ENCODE data around the gene ADAMTS20.

ADAMTS20 gene

DNA sequence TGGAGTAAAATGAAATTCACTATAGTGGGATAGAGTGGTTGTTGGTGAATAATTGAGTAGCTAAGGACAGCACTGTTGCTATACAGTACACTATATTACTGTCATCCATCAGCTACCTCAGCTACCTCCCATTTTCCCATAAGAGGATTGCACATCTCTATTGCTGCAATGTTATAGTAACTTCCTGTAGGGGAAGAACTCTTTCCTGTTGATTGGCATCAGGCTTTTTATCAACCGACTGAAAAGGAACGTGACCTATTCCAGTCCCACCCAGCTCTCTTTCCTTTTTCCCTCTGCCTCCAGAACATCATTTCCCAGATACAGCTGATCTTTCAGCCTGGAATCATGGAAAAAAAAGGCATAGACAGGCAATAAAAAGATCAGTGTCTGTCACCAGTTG, 117.4 kb downstream of the ADAMTS20 start:
- no peaks in the 10 kb centered on the region for H3K4me1 ChIP-seq (ENCODE audit: control insufficient read depth in 1 of 2, insufficient read depth in 2 of 2, low read length in 2 of 2)
- H3K27me3 ChIP-seq (ENCODE audit: control insufficient read depth in 1 of 2, insufficient read depth in 2 of 2, low read length in 2 of 2) = no peaks in the 10 kb centered on the region
- H3K36me3 ChIP-seq (ENCODE audit: control insufficient read depth in 1 of 2, insufficient read depth in 2 of 2, low read length in 2 of 2) = no peaks in the 10 kb centered on the region
- H3K9me3 ChIP-seq (ENCODE audit: control insufficient read depth in 1 of 2, low read length in 2 of 2) = no peaks in the 10 kb centered on the region
- no peak overlapping the region for H3K4me3 ChIP-seq (ENCODE audit: low read depth in 1 of 2, low read length in 2 of 2)
- no peak overlapping the region for H3K27ac ChIP-seq (ENCODE audit: low read depth, low read length)
- no peak overlapping the region for H3K9ac ChIP-seq (ENCODE audit: low read depth in 1 of 2, low read length in 2 of 2)

GRCh38 chr12:43428088-43428600, 123.9 kb downstream of the ADAMTS20 start:
- no peaks in the 10 kb centered on the region for H3K9me3 ChIP-seq (ENCODE audit: control insufficient read depth in 1 of 2, low read length in 2 of 2)

DNA sequence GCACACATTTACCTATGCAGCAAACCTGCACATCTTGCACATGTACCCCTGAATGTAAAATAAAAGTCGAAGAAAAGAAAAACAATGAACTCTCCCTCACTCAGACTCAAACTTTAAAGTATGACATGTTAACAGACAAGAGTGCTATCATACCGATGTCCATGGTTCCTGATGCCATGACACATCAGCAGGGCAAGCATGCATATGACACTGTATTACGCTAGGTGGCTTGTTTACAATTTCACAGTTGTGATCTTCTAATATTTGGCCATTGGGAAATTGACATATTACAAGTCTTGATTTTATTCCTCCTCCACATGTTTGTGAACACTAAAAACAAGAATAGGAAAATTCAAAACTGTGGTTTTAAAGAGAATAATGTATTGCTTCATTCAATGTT, 126.6 kb downstream of the ADAMTS20 start:
- H3K4me1 ChIP-seq (ENCODE audit: control insufficient read depth in 1 of 2, insufficient read depth in 2 of 2, low read length in 2 of 2) = no peaks in the 10 kb centered on the region
- no peaks in the 10 kb centered on the region for H3K27me3 ChIP-seq (ENCODE audit: control insufficient read depth in 1 of 2, insufficient read depth in 2 of 2, low read length in 2 of 2)
- no peak overlapping the region for H3K4me3 ChIP-seq (ENCODE audit: low read depth in 1 of 2, low read length in 2 of 2)
- H3K9ac ChIP-seq (ENCODE audit: low read depth in 1 of 2, low read length in 2 of 2) = no peak overlapping the region
- H3K9me3 ChIP-seq (ENCODE audit: control insufficient read depth in 1 of 2, low read length in 2 of 2) = no peaks in the 10 kb centered on the region
- no peaks in the 10 kb centered on the region for H3K36me3 ChIP-seq (ENCODE audit: control insufficient read depth in 1 of 2, insufficient read depth in 2 of 2, low read length in 2 of 2)
- no peak overlapping the region for H3K27ac ChIP-seq (ENCODE audit: low read depth, low read length)

More at GRCh38 chr12:43428088-43428600, 123.9 kb downstream of the ADAMTS20 start:
- Histone ChIP-seq H3K4me3 (ENCODE audit: low read depth in 1 of 2, low read length in 2 of 2) (no peak overlapping the region), H3K4me1 (ENCODE audit: control insufficient read depth in 1 of 2, insufficient read depth in 2 of 2, low read length in 2 of 2) (no peaks in the 10 kb centered on the region), H3K9ac (ENCODE audit: low read depth in 1 of 2, low read length in 2 of 2) (no peak overlapping the region), H3K27ac (ENCODE audit: low read depth, low read length) (no peak overlapping the region), H3K27me3 (ENCODE audit: control insufficient read depth in 1 of 2, insufficient read depth in 2 of 2, low read length in 2 of 2) (no peaks in the 10 kb centered on the region), H3K36me3 (ENCODE audit: control insufficient read depth in 1 of 2, insufficient read depth in 2 of 2, low read length in 2 of 2) (no peaks in the 10 kb centered on the region)

DNA sequence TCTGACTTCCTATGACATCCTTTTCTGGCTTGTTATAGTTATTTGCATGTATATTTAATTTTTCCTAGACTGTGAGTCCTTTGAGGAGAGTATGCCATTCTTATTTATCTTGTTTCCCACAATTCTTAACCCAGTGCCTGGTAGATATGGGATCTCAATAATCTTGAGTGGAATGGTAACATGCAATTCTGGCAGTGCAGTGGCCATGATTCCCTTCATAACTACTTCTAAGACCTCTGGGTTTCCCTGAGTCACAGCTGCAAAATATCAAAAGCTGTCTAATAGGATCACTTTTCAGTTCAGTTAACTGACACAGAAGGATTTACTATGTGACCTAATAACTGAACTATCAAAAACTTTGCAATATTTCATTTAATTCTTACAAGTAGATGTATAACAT, 135.0 kb downstream of the ADAMTS20 start:
- H3K4me1 ChIP-seq (ENCODE audit: control insufficient read depth in 1 of 2, insufficient read depth in 2 of 2, low read length in 2 of 2) = no peaks in the 10 kb centered on the region
- H3K9ac ChIP-seq (ENCODE audit: low read depth in 1 of 2, low read length in 2 of 2) = no peak overlapping the region
- no peaks in the 10 kb centered on the region for H3K9me3 ChIP-seq (ENCODE audit: control insufficient read depth in 1 of 2, low read length in 2 of 2)
- no peaks in the 10 kb centered on the region for H3K27me3 ChIP-seq (ENCODE audit: control insufficient read depth in 1 of 2, insufficient read depth in 2 of 2, low read length in 2 of 2)
- H3K36me3 ChIP-seq (ENCODE audit: control insufficient read depth in 1 of 2, insufficient read depth in 2 of 2, low read length in 2 of 2) = no peaks in the 10 kb centered on the region
- H3K27ac ChIP-seq (ENCODE audit: low read depth, low read length) = no peak overlapping the region
- no peak overlapping the region for H3K4me3 ChIP-seq (ENCODE audit: low read depth in 1 of 2, low read length in 2 of 2)

GRCh38 chr12:43407816-43408645, 144.0 kb downstream of the ADAMTS20 start:
- H3K27ac ChIP-seq (ENCODE audit: low read depth, low read length) = no peak overlapping the region
- H3K4me1 ChIP-seq (ENCODE audit: control insufficient read depth in 1 of 2, insufficient read depth in 2 of 2, low read length in 2 of 2) = no peaks in the 10 kb centered on the region
- no peaks in the 10 kb centered on the region for H3K36me3 ChIP-seq (ENCODE audit: control insufficient read depth in 1 of 2, insufficient read depth in 2 of 2, low read length in 2 of 2)
- H3K9ac ChIP-seq (ENCODE audit: low read depth in 1 of 2, low read length in 2 of 2) = no peak overlapping the region
- no peaks in the 10 kb centered on the region for H3K9me3 ChIP-seq (ENCODE audit: control insufficient read depth in 1 of 2, low read length in 2 of 2)
- H3K4me3 ChIP-seq (ENCODE audit: low read depth in 1 of 2, low read length in 2 of 2) = no peak overlapping the region
- no peaks in the 10 kb centered on the region for H3K27me3 ChIP-seq (ENCODE audit: control insufficient read depth in 1 of 2, insufficient read depth in 2 of 2, low read length in 2 of 2)

GRCh38 chr12:43406801-43407200, 145.2 kb downstream of the ADAMTS20 start:
- Histone ChIP-seq H3K27ac (ENCODE audit: low read depth, low read length) (no peak overlapping the region), H3K4me3 (ENCODE audit: low read depth in 1 of 2, low read length in 2 of 2) (no peak overlapping the region), H3K36me3 (ENCODE audit: control insufficient read depth in 1 of 2, insufficient read depth in 2 of 2, low read length in 2 of 2) (no peaks in the 10 kb centered on the region), H3K9ac (ENCODE audit: low read depth in 1 of 2, low read length in 2 of 2) (no peak overlapping the region), H3K4me1 (ENCODE audit: control insufficient read depth in 1 of 2, insufficient read depth in 2 of 2, low read length in 2 of 2) (no peaks in the 10 kb centered on the region), H3K9me3 (ENCODE audit: control insufficient read depth in 1 of 2, low read length in 2 of 2) (no peaks in the 10 kb centered on the region), H3K27me3 (ENCODE audit: control insufficient read depth in 1 of 2, insufficient read depth in 2 of 2, low read length in 2 of 2) (no peaks in the 10 kb centered on the region)

DNA sequence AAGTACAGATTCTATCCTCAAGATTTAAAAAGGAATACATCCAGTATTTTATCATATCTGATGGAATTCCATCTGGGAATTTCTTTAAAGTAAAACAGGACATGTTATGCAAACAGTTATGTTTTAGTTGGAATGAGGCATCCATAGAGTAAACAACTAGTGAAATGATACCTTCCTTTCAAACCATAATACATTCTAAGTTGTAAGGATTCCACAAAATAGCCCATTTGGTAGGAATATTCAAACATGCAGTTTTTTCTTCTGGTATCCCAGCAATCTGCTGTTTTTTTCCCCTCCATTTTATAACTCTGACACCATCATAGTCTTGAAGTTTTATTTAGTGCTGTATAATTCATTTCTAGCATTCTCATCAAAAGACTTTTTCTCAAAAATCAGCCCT, 149.6 kb downstream of the ADAMTS20 start:
- no peaks in the 10 kb centered on the region for H3K9me3 ChIP-seq (ENCODE audit: control insufficient read depth in 1 of 2, low read length in 2 of 2)
- H3K27ac ChIP-seq (ENCODE audit: low read depth, low read length) = no peak overlapping the region
- no peaks in the 10 kb centered on the region for H3K4me1 ChIP-seq (ENCODE audit: control insufficient read depth in 1 of 2, insufficient read depth in 2 of 2, low read length in 2 of 2)
- no peak overlapping the region for H3K9ac ChIP-seq (ENCODE audit: low read depth in 1 of 2, low read length in 2 of 2)
- H3K27me3 ChIP-seq (ENCODE audit: control insufficient read depth in 1 of 2, insufficient read depth in 2 of 2, low read length in 2 of 2) = no peaks in the 10 kb centered on the region
- no peaks in the 10 kb centered on the region for H3K36me3 ChIP-seq (ENCODE audit: control insufficient read depth in 1 of 2, insufficient read depth in 2 of 2, low read length in 2 of 2)
- H3K4me3 ChIP-seq (ENCODE audit: low read depth in 1 of 2, low read length in 2 of 2) = no peak overlapping the region

DNA sequence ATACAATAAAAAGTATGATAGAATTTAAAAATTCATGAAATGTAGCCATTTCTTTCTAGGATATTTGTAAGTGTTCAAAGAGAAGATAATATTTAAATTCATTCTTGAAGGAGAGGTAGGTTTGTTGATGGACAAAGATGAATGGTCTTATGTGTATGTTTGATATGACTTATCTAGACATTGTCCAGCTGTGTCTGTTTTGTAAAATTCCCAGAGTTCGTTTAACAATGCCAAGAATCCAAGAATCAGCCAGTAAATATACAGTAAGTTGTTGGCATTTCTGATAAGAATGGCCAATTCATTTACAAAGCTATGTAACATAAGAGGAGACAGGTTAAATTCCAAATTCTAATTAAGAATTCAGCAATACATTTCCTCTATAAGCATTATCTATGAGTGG, 150.9 kb downstream of the ADAMTS20 start:
- Histone ChIP-seq H3K4me3 (ENCODE audit: low read depth in 1 of 2, low read length in 2 of 2) (no peak overlapping the region), H3K9me3 (ENCODE audit: control insufficient read depth in 1 of 2, low read length in 2 of 2) (no peaks in the 10 kb centered on the region), H3K4me1 (ENCODE audit: control insufficient read depth in 1 of 2, insufficient read depth in 2 of 2, low read length in 2 of 2) (no peaks in the 10 kb centered on the region), H3K36me3 (ENCODE audit: control insufficient read depth in 1 of 2, insufficient read depth in 2 of 2, low read length in 2 of 2) (no peaks in the 10 kb centered on the region), H3K27me3 (ENCODE audit: control insufficient read depth in 1 of 2, insufficient read depth in 2 of 2, low read length in 2 of 2) (no peaks in the 10 kb centered on the region), H3K9ac (ENCODE audit: low read depth in 1 of 2, low read length in 2 of 2) (no peak overlapping the region), H3K27ac (ENCODE audit: low read depth, low read length) (no peak overlapping the region)

DNA sequence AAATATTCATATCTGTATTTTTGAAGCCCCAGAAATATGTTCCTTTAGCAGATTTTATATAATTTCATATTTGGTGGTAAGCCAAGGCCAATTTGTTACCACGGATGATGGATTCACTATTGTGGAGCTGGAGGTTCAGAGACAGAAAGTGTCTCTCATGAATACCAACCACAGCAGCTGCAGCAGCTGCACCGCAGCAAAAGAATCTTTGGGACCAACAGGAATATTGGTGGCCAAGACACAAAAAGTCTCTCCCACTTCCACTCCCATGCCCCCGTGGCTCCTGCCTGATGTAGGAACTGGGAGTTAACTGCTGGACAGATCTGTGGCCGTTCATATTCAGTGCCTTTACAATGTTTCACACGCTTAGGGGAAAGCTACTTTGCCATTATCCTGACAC, 155.3 kb downstream of the ADAMTS20 start:
- Histone ChIP-seq H3K4me1 (ENCODE audit: control insufficient read depth in 1 of 2, insufficient read depth in 2 of 2, low read length in 2 of 2) (no peaks in the 10 kb centered on the region), H3K9me3 (ENCODE audit: control insufficient read depth in 1 of 2, low read length in 2 of 2) (no peaks in the 10 kb centered on the region), H3K27me3 (ENCODE audit: control insufficient read depth in 1 of 2, insufficient read depth in 2 of 2, low read length in 2 of 2) (no peaks in the 10 kb centered on the region), H3K9ac (ENCODE audit: low read depth in 1 of 2, low read length in 2 of 2) (no peak overlapping the region), H3K4me3 (ENCODE audit: low read depth in 1 of 2, low read length in 2 of 2) (no peak overlapping the region), H3K36me3 (ENCODE audit: control insufficient read depth in 1 of 2, insufficient read depth in 2 of 2, low read length in 2 of 2) (no peaks in the 10 kb centered on the region), H3K27ac (ENCODE audit: low read depth, low read length) (no peak overlapping the region)

- H3K27ac ChIP-seq (ENCODE audit: low read depth, low read length) = no peak overlapping the region
- H3K36me3 ChIP-seq (ENCODE audit: control insufficient read depth in 1 of 2, insufficient read depth in 2 of 2, low read length in 2 of 2) = no peaks in the 10 kb centered on the region
- no peak overlapping the region for H3K9ac ChIP-seq (ENCODE audit: low read depth in 1 of 2, low read length in 2 of 2)
- H3K27me3 ChIP-seq (ENCODE audit: control insufficient read depth in 1 of 2, insufficient read depth in 2 of 2, low read length in 2 of 2) = no peaks in the 10 kb centered on the region
- no peaks in the 10 kb centered on the region for H3K9me3 ChIP-seq (ENCODE audit: control insufficient read depth in 1 of 2, low read length in 2 of 2)
- H3K4me1 ChIP-seq (ENCODE audit: control insufficient read depth in 1 of 2, insufficient read depth in 2 of 2, low read length in 2 of 2) = no peaks in the 10 kb centered on the region
- no peak overlapping the region for H3K4me3 ChIP-seq (ENCODE audit: low read depth in 1 of 2, low read length in 2 of 2)
Measured at GRCh38 chr12:43392116-43392515, 159.9 kb downstream of the ADAMTS20 start.

Data from duodenal mucosa (tissue), 2 donors.